SK-N-SH (cell line): ENCODE measurements around the gene DZIP1. TPM values are rescaled to one million over a fixed set of nuclear protein-coding genes. Genes with fewer than 3 reads are reported as not detected.

Experiments used
- CTCF ChIA-PET: fragments of 300-600, 350-600 bp; formaldehyde crosslinking; extraction: SDS; loops from one replicate; lab custom pipeline; 2021; lab: Yijun Ruan, JAX
- POLR2A ChIA-PET: fragments of 350-600 bp; sonication (Branson Sonifier 250); formaldehyde crosslinking; extraction: SDS; loops from one replicate; lab custom pipeline; 2020; ENCODE audit warnings: antibody characterized with exemption, inconsistent platforms; lab: Yijun Ruan, JAX
- DNase-seq: peaks from one replicate; pipeline ENCODE4 v3.0.0; 2012
- H2AFZ ChIP-seq: fragments of 200-600 bp; sonication (generic); 2 replicates; pipeline ENCODE4 v1.8.1; 2016; ENCODE audit warnings: antibody characterized with exemption, mild to moderate bottlenecking, low read depth
- H3F3A ChIP-seq: fragments of 200-600 bp; sonication (generic); replicated peaks from 2 replicates; pipeline ENCODE3; 2016; ENCODE audit warnings: antibody characterized with exemption, mild to moderate bottlenecking; ENCODE audit not compliant: insufficient read depth
- H3K27ac ChIP-seq, 2 experiments: fragments of 200-500 bp in 1 of 2; fragments of 200-600 bp in 1 of 2; sonication (Bioruptor generic) in 1 of 2; sonication (generic), shearing (Covaris generic) in 1 of 2; 2 replicates each; pipeline versions ENCODE4 v1.5.1 to v1.6.1; 2014 to 2016; ENCODE audit warnings: low read depth in 2 of 2, inconsistent platforms in 1 of 2, low read length in 1 of 2, mild to moderate bottlenecking in 1 of 2, mixed read lengths in 1 of 2
- H3K27me3 ChIP-seq: fragments of 200-600 bp; sonication (generic), shearing (Covaris generic); 2 replicates; pipeline ENCODE4 v1.6.1; 2016; ENCODE audit warnings: mixed run types; ENCODE audit not compliant: insufficient read depth
- H3K36me3 ChIP-seq, 2 experiments: fragments of 200-500 bp in 1 of 2; fragments of 200-600 bp in 1 of 2; sonication (Bioruptor generic) in 1 of 2; sonication (generic) in 1 of 2; replicated peaks in 1 of 2; 2 replicates each; pipeline versions ENCODE3 to v1.5.1; 2014 to 2016; ENCODE audit warnings: low read length in 1 of 2, mild to moderate bottlenecking in 1 of 2; ENCODE audit not compliant: insufficient read depth in 2 of 2, control insufficient read depth in 1 of 2
- H3K4me1 ChIP-seq, 2 experiments: fragments of 200-500 bp in 1 of 2; fragments of 200-600 bp in 1 of 2; sonication (Bioruptor generic) in 1 of 2; sonication (generic), shearing (Covaris generic) in 1 of 2; 2 replicates each; pipeline versions ENCODE4 v1.5.1 to v1.6.1; 2014 to 2016; ENCODE audit warnings: low read depth in 1 of 2, low read length in 1 of 2, mixed run types in 1 of 2; ENCODE audit not compliant: insufficient read depth in 2 of 2, control insufficient read depth in 1 of 2
- H3K4me2 ChIP-seq: fragments of 200-600 bp; sonication (generic), shearing (Covaris generic); 2 replicates; pipeline ENCODE4 v1.6.1; 2017; ENCODE audit warnings: mixed run types
- H3K4me3 ChIP-seq, 2 experiments: fragments of 200-500 bp in 1 of 2; fragments of 200-600 bp in 1 of 2; sonication (Bioruptor generic) in 1 of 2; sonication (generic), shearing (Covaris generic) in 1 of 2; 2 replicates each; pipeline versions ENCODE4 v1.5.1 to v1.8.1; 2014 to 2016; ENCODE audit warnings: low read depth in 2 of 2, inconsistent platforms in 1 of 2, low read length in 1 of 2, mild to moderate bottlenecking in 1 of 2, mixed read lengths in 1 of 2, moderate library complexity in 1 of 2
- H3K79me2 ChIP-seq: fragments of 200-600 bp; sonication (generic); 2 replicates; pipeline ENCODE4 v1.8.1; 2017; ENCODE audit warnings: mild to moderate bottlenecking; ENCODE audit not compliant: insufficient read depth
- H3K9ac ChIP-seq: fragments of 200-600 bp; sonication (generic); 2 replicates; pipeline ENCODE4 v1.6.1; 2017; ENCODE audit warnings: mixed run types
- H3K9me2 ChIP-seq: fragments of 200-600 bp; sonication (generic); 2 replicates; pipeline ENCODE4 v1.6.1; 2017; ENCODE audit warnings: mixed run types
- H3K9me3 ChIP-seq: fragments of 200-600 bp; sonication (generic); 2 replicates; pipeline ENCODE4 v1.6.1; 2017; ENCODE audit warnings: mixed run types, mild to moderate bottlenecking, moderate library complexity
- H4K20me1 ChIP-seq: fragments of 200-600 bp; sonication (generic); 2 replicates; pipeline ENCODE4 v1.6.1; 2017; ENCODE audit warnings: mild to moderate bottlenecking, mixed run types; ENCODE audit not compliant: insufficient read depth
- CHD2 ChIP-seq: fragments of 150-350 bp; IDR thresholded peaks from 2 replicates; pipeline ENCODE4 v1.6.1; 2018; ENCODE audit warnings: low read length; ENCODE audit not compliant: partially characterized antibody
- EP300 ChIP-seq, 2 experiments: IDR thresholded peaks; 2 replicates each; pipeline versions ENCODE4 v1.4.0 to v1.6.1; 2012; ENCODE audit warnings: borderline replicate concordance in 1 of 2, low read depth in 1 of 2, low read length in 1 of 2
- EZH2phosphoT487 ChIP-seq: fragments of 200-600 bp; sonication (generic); IDR thresholded peaks from 2 replicates; pipeline ENCODE4 v1.6.1; 2017; ENCODE audit warnings: low read depth, mixed run types, mild to moderate bottlenecking, antibody characterized with exemption, moderate library complexity, borderline replicate concordance
- FOSL2 ChIP-seq: IDR thresholded peaks from 2 replicates; pipeline ENCODE4 v1.4.0; 2012; ENCODE audit warnings: low read depth, mild to moderate bottlenecking, moderate library complexity, borderline replicate concordance
- GABPA ChIP-seq: IDR thresholded peaks from 2 replicates; pipeline ENCODE4 v1.4.0; 2012; ENCODE audit warnings: low read depth, mild to moderate bottlenecking
- MXI1 ChIP-seq: IDR thresholded peaks from 2 replicates; pipeline ENCODE4 v1.6.1; 2012; ENCODE audit warnings: mild to moderate bottlenecking, low read depth, low read length, improper control_type of control experiment
- POLR2AphosphoS5 ChIP-seq: IDR thresholded peaks from 2 replicates; pipeline ENCODE4 v1.6.1; 2012; ENCODE audit warnings: low read depth, low read length
- RCOR1 ChIP-seq: fragments of 150-350 bp; IDR thresholded peaks from 2 replicates; pipeline ENCODE4 v1.6.1; 2017; ENCODE audit warnings: antibody characterized with exemption, low read length
- RXRA ChIP-seq: IDR thresholded peaks from 2 replicates; pipeline ENCODE4 v1.4.0; 2012; ENCODE audit warnings: low read depth, mild to moderate bottlenecking, borderline replicate concordance
- SMC3 ChIP-seq: IDR thresholded peaks from 2 replicates; pipeline ENCODE4 v1.6.1; 2012; ENCODE audit warnings: low read depth, low read length, improper control_type of control experiment
- TAF1 ChIP-seq: IDR thresholded peaks from 2 replicates; pipeline ENCODE4 v1.6.1; 2012; ENCODE audit warnings: low read depth, mild to moderate bottlenecking, low read length, moderate library complexity, borderline replicate concordance
- TEAD4 ChIP-seq: IDR thresholded peaks from 2 replicates; pipeline ENCODE4 v1.4.0; 2012; ENCODE audit warnings: mild to moderate bottlenecking, borderline replicate concordance; ENCODE audit not compliant: insufficient read depth
- WGBS: methylation state at CpG from one replicate; pipeline ENCODE4 v1.1.6; 2017; ENCODE audit warnings: low lambda C conversion rate; 5-methylcytosine and 5-hydroxymethylcytosine counted together
- polyA plus RNA-seq, 3 experiments: library from polyadenylated mRNA; depleted of rRNA; stranded (reverse); fragments of >200 nt; gene quantifications; 2 replicates each; pipeline ENCODE4 v1.2.3, GENCODE V29; 2012
- TF ChIP-seq, protein P1 (sequence below): fragments of 150-350 bp; IDR thresholded peaks from 2 replicates; pipeline ENCODE4 v1.6.1; 2016; ENCODE audit warnings: mild to moderate bottlenecking, low read depth, low read length
- TF ChIP-seq, protein P2 (sequence below): IDR thresholded peaks from 2 replicates; pipeline ENCODE4; 2012
- TF ChIP-seq, protein P3 (sequence below): fragments of 200-600 bp; sonication (generic); IDR thresholded peaks from 2 replicates; pipeline ENCODE4 v1.6.1; 2017; ENCODE audit warnings: antibody characterized with exemption, mild to moderate bottlenecking, moderate library complexity
- TF ChIP-seq, protein P4 (sequence below): IDR thresholded peaks from 2 replicates; pipeline ENCODE4 v1.4.0; 2012; ENCODE audit warnings: low read depth
- TF ChIP-seq, protein P5 (sequence below): IDR thresholded peaks from 2 replicates; pipeline ENCODE4 v1.4.0; 2012; ENCODE audit warnings: low read depth, borderline replicate concordance

Gene DZIP1
- polyA plus RNA-seq, 1 of the 3 experiments (the other 2 are of a cell fraction), result 15.0 TPM

DNA sequence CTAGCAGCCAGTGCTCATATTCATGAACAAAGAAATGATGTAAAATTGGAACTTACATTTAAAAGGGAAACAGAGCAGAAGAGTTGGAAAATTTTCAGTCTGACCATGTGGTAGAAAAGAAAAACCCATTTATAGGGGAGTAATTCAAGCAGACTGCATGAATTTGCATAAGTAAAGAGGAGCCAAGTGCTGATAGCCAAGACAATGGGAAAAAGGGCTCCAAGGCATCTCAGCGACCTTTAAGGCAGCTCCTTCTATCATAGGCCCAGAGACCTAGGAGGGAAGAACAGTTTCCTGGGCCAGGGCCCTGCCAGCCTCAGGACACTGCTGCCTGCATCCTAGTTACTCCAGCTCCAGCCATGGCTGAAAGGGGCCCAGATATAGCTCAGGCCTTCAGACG is 39.9 kb upstream of the DZIP1 start:
- TF ChIP-seq SMC3, result no peak
- TF ChIP-seq, protein P1, sequence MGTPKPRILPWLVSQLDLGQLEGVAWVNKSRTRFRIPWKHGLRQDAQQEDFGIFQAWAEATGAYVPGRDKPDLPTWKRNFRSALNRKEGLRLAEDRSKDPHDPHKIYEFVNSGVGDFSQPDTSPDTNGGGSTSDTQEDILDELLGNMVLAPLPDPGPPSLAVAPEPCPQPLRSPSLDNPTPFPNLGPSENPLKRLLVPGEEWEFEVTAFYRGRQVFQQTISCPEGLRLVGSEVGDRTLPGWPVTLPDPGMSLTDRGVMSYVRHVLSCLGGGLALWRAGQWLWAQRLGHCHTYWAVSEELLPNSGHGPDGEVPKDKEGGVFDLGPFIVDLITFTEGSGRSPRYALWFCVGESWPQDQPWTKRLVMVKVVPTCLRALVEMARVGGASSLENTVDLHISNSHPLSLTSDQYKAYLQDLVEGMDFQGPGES, result no peak
- no peak for TF ChIP-seq TAF1
- TF ChIP-seq GABPA, result no peak
- TF ChIP-seq EP300 (IDR thresholded peaks at IDR 0.05; ENCODE audit: borderline replicate concordance in 1 of 2, low read depth in 1 of 2, low read length in 1 of 2), result no peak
- Histone ChIP-seq H3K4me3 (no peak overlapping the region), H3F3A (peaks cover 4% of the 10 kb centered on the region), H3K4me2 (no peak overlapping the region), H3K9me2 (no peaks in the 10 kb centered on the region), H3K27ac (no peak overlapping the region), H3K79me2 (peaks cover 99% of the 10 kb centered on the region), H3K9ac (no peak overlapping the region), H2AFZ (no peak overlapping the region), H3K9me3 (no peaks in the 10 kb centered on the region), H3K36me3 (peaks cover 0 to 5% of the 10 kb centered on the region in 2 experiments), H3K27me3 (no peaks in the 10 kb centered on the region), H3K4me1 (peaks cover 0 to 4% of the 10 kb centered on the region in 2 experiments; a peak in 2 of 4 replicates), H4K20me1 (peaks cover 18% of the 10 kb centered on the region; the same call in 1 of the 2 replicates)
- no peak for DNase-seq
- 93% methylated on average over 2 of the region's 2 CpGs for WGBS
- CTCF ChIA-PET, result no interaction called here
- POLR2A ChIA-PET, result no interaction called here

DNA sequence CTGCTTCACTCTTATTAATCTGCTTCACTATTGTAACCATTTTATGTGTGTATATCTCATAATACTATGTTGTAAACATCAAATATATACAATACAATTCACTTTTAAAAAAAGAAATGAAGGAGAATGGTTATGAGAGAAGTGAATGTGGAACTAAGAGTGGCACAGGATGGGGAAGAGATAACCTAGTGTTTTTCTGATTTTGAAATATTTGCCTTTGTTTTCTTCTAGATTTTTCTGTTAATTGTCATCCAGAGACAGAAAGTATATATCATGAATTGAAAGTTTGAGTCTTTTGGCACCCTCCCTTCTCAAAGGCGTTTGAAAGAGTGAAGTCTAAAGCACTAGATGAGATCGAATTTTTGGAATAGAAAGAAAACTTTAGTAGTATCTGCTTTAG is 35.2 kb upstream of the DZIP1 start:
- peaks cover 0 to 5% of the 10 kb centered on the region in 2 experiments for H3K36me3 ChIP-seq
- no peaks in the 10 kb centered on the region for H3K9me2 ChIP-seq
- CTCF ChIA-PET, result interaction anchor here (0.7 to 1.2 kb wide), 2 partner anchors 19 to 41 kb away, joined by 3 read pairs; no protein-coding TSS in a partner anchor
- H3K79me2 ChIP-seq, result peaks cover 79% of the 10 kb centered on the region
- H3K9ac ChIP-seq, result no peak overlapping the region
- WGBS, result 83% methylated on average over 2 of the region's 2 CpGs
- TF ChIP-seq RXRA (no peak), CHD2 (no peak), EZH2phosphoT487 (no peak), POLR2AphosphoS5 (no peak), FOSL2 (no peak), RCOR1 (no peak), MXI1 (no peak), TEAD4 (no peak), GABPA (no peak)
- TF ChIP-seq, protein P2, sequence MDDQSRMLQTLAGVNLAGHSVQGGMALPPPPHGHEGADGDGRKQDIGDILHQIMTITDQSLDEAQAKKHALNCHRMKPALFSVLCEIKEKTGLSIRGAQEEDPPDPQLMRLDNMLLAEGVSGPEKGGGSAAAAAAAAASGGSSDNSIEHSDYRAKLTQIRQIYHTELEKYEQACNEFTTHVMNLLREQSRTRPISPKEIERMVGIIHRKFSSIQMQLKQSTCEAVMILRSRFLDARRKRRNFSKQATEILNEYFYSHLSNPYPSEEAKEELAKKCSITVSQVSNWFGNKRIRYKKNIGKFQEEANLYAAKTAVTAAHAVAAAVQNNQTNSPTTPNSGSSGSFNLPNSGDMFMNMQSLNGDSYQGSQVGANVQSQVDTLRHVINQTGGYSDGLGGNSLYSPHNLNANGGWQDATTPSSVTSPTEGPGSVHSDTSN, result no peak
- TF ChIP-seq, protein P3, sequence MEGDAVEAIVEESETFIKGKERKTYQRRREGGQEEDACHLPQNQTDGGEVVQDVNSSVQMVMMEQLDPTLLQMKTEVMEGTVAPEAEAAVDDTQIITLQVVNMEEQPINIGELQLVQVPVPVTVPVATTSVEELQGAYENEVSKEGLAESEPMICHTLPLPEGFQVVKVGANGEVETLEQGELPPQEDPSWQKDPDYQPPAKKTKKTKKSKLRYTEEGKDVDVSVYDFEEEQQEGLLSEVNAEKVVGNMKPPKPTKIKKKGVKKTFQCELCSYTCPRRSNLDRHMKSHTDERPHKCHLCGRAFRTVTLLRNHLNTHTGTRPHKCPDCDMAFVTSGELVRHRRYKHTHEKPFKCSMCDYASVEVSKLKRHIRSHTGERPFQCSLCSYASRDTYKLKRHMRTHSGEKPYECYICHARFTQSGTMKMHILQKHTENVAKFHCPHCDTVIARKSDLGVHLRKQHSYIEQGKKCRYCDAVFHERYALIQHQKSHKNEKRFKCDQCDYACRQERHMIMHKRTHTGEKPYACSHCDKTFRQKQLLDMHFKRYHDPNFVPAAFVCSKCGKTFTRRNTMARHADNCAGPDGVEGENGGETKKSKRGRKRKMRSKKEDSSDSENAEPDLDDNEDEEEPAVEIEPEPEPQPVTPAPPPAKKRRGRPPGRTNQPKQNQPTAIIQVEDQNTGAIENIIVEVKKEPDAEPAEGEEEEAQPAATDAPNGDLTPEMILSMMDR, result no peak
- TF ChIP-seq, protein P4, sequence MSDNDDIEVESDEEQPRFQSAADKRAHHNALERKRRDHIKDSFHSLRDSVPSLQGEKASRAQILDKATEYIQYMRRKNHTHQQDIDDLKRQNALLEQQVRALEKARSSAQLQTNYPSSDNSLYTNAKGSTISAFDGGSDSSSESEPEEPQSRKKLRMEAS, result no peak
- TF ChIP-seq, protein P5, sequence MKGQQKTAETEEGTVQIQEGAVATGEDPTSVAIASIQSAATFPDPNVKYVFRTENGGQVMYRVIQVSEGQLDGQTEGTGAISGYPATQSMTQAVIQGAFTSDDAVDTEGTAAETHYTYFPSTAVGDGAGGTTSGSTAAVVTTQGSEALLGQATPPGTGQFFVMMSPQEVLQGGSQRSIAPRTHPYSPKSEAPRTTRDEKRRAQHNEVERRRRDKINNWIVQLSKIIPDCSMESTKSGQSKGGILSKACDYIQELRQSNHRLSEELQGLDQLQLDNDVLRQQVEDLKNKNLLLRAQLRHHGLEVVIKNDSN, result no peak
- TF ChIP-seq, protein P1, result no peak
- no peak overlapping the region; a peak in 1 of 4 replicates for H3K27ac ChIP-seq
- H3F3A ChIP-seq, result peaks cover 7% of the 10 kb centered on the region
- 0 out of 2 replicates have a peak overlapping the region, but pooled peaks have one; percentile 77 for H3K4me2 ChIP-seq
- peaks cover 24% of the 10 kb centered on the region; the same call in 1 of the 2 replicates for H4K20me1 ChIP-seq
- no peaks in the 10 kb centered on the region for H3K27me3 ChIP-seq
- H3K9me3 ChIP-seq, result no peaks in the 10 kb centered on the region
- no peak overlapping the region for H2AFZ ChIP-seq
- POLR2A ChIA-PET, result no interaction called here
- H3K4me3 ChIP-seq, result no peak overlapping the region
- DNase-seq, result no peak
- peaks cover 6% of the 10 kb centered on the region in 2 experiments; a peak in 3 of 4 replicates for H3K4me1 ChIP-seq
